ENCODE data around the gene CAMSAP3.

The CAMSAP3 gene

DNA sequence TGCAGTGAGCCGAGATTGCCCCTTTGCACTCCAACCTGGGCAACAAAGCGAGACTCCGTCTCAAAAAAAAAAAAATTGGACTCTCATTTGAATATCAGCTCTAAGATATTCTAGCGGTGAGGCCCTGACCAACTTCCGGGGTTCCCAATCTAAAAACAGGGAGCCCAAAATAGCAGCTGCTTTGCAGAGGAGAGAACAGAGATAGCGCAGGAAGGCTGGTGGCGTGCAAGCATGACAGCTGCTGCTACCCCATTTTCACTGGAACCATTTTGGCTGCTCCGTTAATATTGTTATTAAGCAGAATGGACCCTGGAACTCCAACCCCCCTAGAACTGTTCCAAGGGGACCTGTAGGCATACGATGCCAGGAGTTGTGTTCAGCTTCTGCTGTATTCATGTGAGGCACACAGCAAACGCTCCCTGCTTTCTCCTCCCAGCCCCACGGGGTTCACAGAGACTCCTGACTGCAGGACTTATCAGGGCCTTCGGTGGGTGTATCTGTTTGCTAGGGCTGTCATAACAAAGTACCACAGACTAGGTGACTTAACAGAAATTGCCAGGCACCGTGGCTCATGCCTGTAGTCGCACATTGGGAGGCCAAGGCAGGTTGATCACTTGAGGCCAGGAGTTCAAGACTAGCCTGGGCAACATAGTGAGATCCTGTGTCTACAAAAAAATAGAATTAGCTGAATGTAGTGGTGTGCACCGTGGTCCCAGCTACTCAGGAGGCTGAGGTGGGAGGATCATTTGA, 52.8 kb downstream of the CAMSAP3 start:
- DNase-seq (ENCODE audit: low read depth in 2 of 2): no peak

DNA sequence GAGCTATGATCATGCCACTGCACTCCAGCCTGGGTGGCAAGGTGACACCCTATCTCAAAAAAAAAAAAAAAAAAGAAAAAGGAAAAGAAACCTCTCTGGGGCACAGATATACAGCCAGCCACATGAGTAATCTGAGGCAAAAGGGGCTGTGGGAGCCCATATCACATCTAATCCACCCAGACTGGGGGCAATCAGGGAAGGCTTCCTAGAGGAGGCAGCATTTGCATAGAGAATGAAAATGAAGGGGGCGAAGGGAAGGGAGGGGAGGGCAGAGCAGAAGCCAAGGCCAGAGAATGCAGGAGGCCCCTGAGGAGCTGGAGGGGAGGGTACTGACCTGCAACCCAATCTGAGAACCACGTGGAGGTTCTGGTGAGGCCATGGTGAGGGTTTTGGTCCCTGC, 54.5 kb downstream of the CAMSAP3 start:
- DNase-seq (ENCODE audit: low read depth in 2 of 2): no peak

DNA sequence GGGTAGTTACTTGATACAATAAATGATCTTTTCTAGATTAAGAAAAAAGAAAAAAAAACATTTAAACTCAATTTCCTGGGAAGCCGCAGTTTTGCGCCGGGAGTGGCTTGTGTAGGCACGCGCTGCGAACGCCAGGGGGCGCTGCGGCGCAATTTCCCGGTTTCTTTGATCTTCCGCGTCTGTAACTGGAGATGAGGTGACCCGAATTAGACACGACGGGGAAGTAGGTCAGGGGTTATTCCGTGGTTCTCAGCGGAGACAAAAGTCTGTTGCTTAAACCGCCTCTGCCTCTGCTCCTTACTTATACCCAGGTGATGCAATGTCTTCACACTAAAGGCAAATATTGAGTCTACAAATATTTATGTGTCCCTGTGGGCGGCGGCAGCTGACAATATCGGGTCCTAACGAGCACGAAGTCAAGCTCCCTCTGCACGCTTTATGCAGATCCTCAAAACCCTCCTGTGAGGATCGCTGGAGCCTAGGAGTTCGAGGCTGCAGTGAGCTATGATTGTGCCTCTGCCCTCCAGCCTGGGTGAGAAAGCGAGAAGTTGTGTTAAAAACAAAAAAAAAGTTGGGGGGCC, 56.5 kb downstream of the CAMSAP3 start:
- peak; percentile 69 to 81 for DNase-seq (ENCODE audit: low read depth in 2 of 2)

DNA sequence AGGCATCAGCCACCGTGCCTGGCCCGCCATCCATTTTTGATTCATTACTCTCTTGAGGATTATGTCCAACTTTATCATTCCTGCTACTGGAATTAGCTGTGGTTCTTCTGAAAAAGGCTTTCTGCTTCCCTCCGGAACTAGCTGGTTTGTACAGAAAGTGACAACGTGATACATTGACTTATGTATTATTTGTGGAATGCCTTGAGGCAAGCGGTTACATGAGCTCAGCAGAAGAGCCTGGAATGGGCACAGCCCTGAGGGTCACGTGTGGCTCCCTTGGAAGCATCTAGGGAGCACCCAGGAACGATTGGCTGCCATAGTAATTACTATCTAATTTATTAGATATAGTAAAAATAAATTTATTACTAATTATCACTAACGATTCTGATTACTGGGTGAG, 58.7 kb downstream of the CAMSAP3 start:
- no peak for DNase-seq (ENCODE audit: low read depth in 2 of 2)

DNA sequence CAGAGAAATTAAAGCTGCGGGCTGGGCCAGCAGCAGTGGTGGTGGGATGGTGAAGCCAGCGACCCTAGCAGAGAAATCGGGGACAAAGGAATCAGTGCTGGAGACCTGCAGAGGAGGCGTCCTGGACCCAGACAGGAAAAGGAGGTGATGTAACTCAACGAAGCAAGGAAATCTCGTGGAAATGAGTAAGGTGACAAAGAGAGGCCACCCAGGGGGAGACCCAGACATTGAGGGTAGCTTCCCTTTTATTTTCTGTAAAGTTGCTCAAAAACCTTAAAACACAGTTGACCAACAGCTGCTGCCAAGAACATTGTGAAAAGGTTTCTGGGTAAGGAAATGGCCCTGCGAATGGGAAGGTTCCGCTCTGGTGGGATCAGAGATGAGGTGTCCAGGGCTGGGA, 59.9 kb downstream of the CAMSAP3 start:
- DNase-seq (ENCODE audit: low read depth in 2 of 2): no peak

DNA sequence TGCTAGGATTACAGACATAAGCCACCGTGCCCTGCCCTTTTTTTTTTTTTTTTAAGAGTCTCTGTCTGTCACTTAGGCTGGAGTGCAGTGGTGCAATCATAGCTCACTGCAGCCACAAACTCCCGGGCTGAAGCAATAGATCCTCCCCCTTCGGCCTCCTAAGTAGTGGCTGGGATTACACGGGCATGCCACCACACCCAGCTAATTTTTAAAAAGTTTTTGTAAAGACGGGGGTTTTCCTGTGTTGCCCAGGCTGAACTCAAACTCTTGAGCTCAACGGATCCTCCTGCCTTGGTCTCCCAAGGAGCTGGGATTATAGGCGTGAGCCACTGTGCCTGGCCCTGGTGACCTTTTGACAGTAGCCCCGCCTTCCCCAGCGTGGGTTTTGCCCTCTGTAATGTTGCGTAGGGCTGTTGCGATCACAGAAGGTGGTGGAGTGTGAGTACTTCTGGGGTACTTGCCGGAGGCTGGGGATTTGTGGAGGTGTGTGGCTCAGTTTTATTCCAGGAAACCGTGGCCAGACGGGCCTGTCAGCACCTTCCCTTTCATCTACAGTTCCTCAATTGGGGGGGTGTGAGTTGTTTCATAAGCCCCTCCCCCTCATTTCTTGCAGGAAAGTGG, 61.6 kb downstream of the CAMSAP3 start:
- no peak for DNase-seq (ENCODE audit: low read depth in 2 of 2)

DNA sequence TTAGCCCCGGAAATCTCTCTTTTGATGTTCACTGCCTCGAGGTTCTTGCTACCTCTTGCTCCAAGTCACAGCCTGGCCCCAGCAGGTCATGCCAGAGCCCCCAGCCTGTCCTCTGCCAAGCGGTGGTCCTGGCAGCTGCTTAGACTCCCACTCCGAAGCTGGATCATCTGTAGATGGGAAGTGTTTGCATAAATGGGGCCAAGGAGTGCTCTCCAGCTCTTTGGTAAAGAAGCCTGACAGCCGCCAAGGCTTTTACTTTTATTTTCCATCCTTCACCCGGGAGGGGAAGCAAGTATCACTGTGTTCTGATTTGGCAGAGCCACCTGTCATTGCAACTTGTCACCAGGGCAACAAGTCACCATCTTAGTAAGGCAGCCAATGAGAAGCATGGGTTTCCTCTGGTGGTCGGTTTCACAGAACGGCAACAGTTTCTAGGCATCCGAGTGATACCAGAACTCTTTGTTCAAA, 62.6 kb downstream of the CAMSAP3 start:
- DNase-seq (ENCODE audit: low read depth in 2 of 2): no peak

DNA sequence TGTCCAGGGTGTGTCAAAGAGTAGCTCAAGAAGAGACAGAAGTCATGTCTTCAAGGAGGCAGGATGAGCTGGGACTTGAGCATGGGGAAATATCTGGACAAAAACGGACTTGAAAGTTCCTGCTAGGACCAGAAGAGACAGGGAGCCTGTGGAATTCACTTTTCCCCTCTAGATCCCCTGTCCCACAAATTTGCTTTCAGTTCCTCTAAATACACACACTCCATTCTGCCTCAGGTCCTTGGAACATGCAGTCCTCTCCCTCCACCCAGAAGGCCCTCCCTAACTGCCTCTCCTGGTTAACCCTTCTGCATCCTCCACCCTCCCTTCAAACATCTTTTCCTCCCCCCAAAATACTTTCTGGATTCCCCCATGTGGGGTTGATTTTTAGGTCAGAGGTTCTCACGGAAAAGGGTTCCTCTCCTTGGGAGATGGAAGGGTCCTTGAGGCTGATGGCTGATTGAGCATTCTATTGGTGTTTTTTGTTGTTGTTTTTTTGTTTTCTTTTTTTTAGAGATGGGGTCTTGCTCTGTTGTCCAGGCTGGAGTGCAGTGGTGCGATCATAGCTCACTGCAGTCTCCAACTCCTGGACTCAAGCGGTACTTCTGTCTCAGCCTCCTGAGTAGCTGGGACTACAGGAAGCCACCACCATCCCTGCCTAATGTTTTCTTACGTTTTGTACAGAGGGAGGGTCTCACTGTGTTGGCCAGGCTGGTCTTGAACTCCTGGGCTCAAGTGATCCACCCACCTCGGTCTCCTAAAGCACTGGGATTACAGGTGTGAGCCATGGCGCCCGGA, 66.3 kb downstream of the CAMSAP3 start:
- DNase-seq (ENCODE audit: low read depth in 2 of 2): no peak

DNA sequence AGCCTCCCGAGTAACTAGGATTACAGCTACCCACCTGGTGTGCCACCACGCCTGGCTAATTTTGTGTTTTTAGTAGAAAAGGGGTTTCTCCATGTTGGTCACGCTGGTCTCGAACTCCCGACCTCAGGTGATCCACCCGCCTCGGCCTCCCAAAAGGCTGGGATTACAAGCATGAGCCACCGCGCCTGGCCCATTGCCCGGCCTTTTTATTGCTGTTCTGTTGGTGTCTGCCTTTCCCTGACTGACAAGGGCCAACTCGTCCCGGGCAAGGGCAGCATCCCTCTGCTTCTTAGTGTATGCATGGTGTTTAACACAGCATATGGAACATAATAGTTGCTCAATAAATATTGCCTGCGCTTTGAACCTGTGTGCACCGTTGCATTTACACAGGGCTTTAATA, 67.0 kb downstream of the CAMSAP3 start:
- no peak for DNase-seq (ENCODE audit: low read depth in 2 of 2)

DNA sequence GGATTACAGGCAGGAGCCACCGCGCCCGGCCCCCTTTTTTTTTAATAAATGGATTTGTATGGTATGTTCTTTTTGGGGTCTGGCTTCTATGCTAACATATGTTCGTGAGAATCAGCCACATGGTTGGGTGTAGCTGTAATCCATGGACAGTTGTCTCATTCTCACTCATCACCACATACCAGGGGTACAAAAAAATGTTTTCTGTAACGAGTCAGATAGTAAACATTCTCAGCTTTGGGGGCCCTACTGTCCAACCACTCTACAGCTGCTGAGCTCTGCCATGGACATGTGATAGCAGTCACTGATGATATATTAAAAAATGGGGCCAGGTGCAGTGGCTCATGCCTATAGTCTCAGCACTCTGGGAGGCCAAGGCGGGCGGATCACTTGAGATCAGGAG, 68.0 kb downstream of the CAMSAP3 start:
- DNase-seq (ENCODE audit: low read depth in 2 of 2): no peak

DNA sequence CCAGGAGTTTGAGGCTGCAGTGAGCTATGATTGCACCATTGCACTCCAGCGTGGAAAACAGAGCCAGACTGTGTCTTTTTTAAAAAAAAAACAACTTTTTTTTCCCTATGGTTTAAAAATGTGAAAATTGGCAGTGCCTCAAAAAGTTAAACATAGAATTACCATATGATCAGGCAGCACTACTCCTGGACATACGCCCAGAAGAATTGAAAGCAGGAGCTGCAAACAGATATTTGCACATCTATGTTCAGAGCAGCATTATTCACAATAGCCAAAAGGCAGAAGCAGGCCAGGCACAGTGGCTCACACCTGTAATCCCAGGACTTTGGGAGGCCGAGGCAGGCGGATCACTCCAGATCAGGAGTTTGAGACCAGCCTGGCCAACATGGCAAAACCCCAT, 69.4 kb downstream of the CAMSAP3 start:
- DNase-seq (ENCODE audit: low read depth in 2 of 2): no peak

All from stimulated activated CD8-positive, alpha-beta memory T cell treated with anti-CD3 and anti-CD28 coated beads, Interleukin-7, amount 100 ng/mL, for 1 hour (primary cell).